ENCODE results near the gene ATG2B. TPM values are rescaled to one million over a fixed set of nuclear protein-coding genes. Genes with fewer than 3 reads are reported as not detected.

Gene ATG2B
- total and polyA plus RNA-seq, 2 donors (not counting 3 experiments of a cell fraction or from before 2014, with no cell fraction given): 5.9 to 17.8 TPM

GRCh38 chr14:96357216-96357615, 5.9 kb downstream of the ATG2B start:
- intact Hi-C loops (cut with micrococcal nuclease) (no loop called here), dilution Hi-C loops (cut with MboI; ENCODE audit: extremely low pct_ligation_motif_present, low sequenced_read_pairs) (no loop called here)
- CTCF ChIA-PET: no interaction called here
- no peaks in the 10 kb centered on the region for H3K36me3 ChIP-seq (ENCODE audit: control insufficient read depth in 2 of 2, extremely low read depth in 1 of 2, insufficient read depth in 2 of 2, low read length in 2 of 2)
- H3K27ac ChIP-seq (ENCODE audit: insufficient read depth, low read depth, low read length): no peak overlapping the region
- DNase-seq (ENCODE audit: low read depth, low spot score) (no peak), FAIRE-seq (no peak)
- no peaks in the 10 kb centered on the region for H4K20me1 ChIP-seq (replicated peaks; ENCODE audit: control insufficient read depth, extremely low read depth, insufficient read depth, low read length)
- no peak overlapping the region for H3K4me2 ChIP-seq (ENCODE audit: insufficient read depth, low read length)
- no peak overlapping the region for H3K4me3 ChIP-seq (replicated peaks in 1 of 3; ENCODE audit: insufficient read depth in 1 of 3, low read depth in 1 of 3, low read length in 3 of 3)
- H3K9me3 ChIP-seq (replicated peaks; ENCODE audit: control insufficient read depth, insufficient read depth, low read length): no peaks in the 10 kb centered on the region
- no peaks in the 10 kb centered on the region for H3K9me1 ChIP-seq (replicated peaks; ENCODE audit: control insufficient read depth, extremely low read depth, insufficient read depth, low read length)
- no TSS peak for BruUV-seq (replicated peaks)
- no peaks in the 10 kb centered on the region for H3K27me3 ChIP-seq (ENCODE audit: control insufficient read depth in 2 of 2, insufficient read depth in 2 of 2, low read length in 2 of 2)
- POLR2A ChIA-PET: no interaction called here
- TF ChIP-seq EZH2 (IDR thresholded peaks at IDR 0.05; ENCODE audit: borderline replicate concordance, low read depth, low read length, severe bottlenecking) (no peak), POLR2AphosphoS5 (IDR thresholded peaks at IDR 0.05; ENCODE audit: insufficient read depth, low read depth, low read length) (no peak), CTCF (IDR thresholded peaks at IDR 0.05; ENCODE audit: extremely low read depth in 1 of 2, insufficient read depth in 1 of 2, low read depth in 1 of 2, low read length in 2 of 2) (no peak), JUN (IDR thresholded peaks at IDR 0.05; ENCODE audit: borderline replicate concordance, insufficient read depth, insufficient read length, low read depth) (no peak), GATA2 (IDR thresholded peaks at IDR 0.05; ENCODE audit: insufficient read depth, insufficient read length, low read depth, low read length) (no peak), FOS (IDR thresholded peaks at IDR 0.05; ENCODE audit: borderline replicate concordance, insufficient read depth, low read length) (no peak), MYC (IDR thresholded peaks at IDR 0.05; ENCODE audit: low read depth, low read length) (no peak), POLR2A (IDR thresholded peaks at IDR 0.05; ENCODE audit: low read depth, low read length) (no peak), MAX (IDR thresholded peaks at IDR 0.05; ENCODE audit: insufficient read depth, insufficient read length) (no peak)
- no peak overlapping the region for H3K9ac ChIP-seq (replicated peaks; ENCODE audit: extremely low read depth, insufficient read depth, low read length)
- H2AFZ ChIP-seq (ENCODE audit: low read depth, low read length): no peak overlapping the region
- H3K79me2 ChIP-seq (ENCODE audit: control insufficient read depth, insufficient read depth, low read length): peaks cover 45% of the 10 kb centered on the region
- H3K4me1 ChIP-seq (ENCODE audit: control insufficient read depth, extremely low read depth, insufficient read depth, low read length): peaks cover 11% of the 10 kb centered on the region

All from endothelial cell of umbilical vein (primary cell).